ENCODE results near the gene CUTC.

Gene CUTC

DNA sequence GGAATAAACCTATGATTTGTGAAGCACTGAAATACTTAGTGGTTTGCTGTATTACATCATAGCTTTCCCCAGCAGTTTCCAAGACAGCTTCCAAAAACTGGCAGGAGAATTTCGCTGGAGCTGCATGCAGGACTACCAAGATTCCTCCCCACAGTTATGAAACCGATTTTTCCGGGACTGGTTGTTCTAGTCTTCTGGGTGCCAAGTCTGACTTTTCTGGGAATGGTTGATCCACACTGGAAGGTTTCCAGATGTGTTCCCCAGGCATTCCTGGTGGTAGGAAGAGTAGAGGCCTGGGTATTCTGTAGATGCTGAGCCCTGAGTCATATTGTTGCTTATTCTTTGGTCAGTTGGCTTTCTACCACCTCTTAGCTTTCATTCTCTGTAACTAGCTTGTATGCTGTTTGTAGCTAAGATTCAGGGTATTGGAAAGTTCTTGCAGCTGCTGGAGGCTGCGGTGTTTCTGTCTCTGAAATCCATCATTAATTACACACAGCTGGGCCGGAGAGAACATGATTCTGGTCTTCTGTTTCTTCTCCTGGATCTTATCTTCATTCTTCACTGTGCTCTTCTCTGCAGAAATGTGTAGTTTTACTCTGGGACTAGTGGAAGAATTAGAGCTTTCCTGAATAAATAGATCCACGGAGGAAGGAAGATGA is 56.7 kb downstream of the CUTC start:
- Histone ChIP-seq H3K36me3 (ENCODE audit: insufficient read depth) (no peaks in the 10 kb centered on the region), H3K4me1 (ENCODE audit: low read depth, poor library complexity, severe bottlenecking) (no peaks in the 10 kb centered on the region), H3K9ac (no peak overlapping the region), H3K79me2 (ENCODE audit: insufficient read depth, low read depth) (no peaks in the 10 kb centered on the region), H2AFZ (ENCODE audit: low read depth) (no peak overlapping the region), H3K4me3 (IDR thresholded peaks at IDR 0.05; ENCODE audit: insufficient read depth, low read depth, low read length) (no peak overlapping the region), H3K27ac (no peak overlapping the region), H3K27me3 (ENCODE audit: insufficient read depth, low read depth) (no peaks in the 10 kb centered on the region), H3K4me2 (no peak overlapping the region), H4K20me1 (ENCODE audit: insufficient read depth) (no peaks in the 10 kb centered on the region)
- TF ChIP-seq, protein P1, sequence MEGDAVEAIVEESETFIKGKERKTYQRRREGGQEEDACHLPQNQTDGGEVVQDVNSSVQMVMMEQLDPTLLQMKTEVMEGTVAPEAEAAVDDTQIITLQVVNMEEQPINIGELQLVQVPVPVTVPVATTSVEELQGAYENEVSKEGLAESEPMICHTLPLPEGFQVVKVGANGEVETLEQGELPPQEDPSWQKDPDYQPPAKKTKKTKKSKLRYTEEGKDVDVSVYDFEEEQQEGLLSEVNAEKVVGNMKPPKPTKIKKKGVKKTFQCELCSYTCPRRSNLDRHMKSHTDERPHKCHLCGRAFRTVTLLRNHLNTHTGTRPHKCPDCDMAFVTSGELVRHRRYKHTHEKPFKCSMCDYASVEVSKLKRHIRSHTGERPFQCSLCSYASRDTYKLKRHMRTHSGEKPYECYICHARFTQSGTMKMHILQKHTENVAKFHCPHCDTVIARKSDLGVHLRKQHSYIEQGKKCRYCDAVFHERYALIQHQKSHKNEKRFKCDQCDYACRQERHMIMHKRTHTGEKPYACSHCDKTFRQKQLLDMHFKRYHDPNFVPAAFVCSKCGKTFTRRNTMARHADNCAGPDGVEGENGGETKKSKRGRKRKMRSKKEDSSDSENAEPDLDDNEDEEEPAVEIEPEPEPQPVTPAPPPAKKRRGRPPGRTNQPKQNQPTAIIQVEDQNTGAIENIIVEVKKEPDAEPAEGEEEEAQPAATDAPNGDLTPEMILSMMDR (conservative IDR thresholded peaks at IDR 0.05; ENCODE audit: low read depth, low read length): no peak

DNA sequence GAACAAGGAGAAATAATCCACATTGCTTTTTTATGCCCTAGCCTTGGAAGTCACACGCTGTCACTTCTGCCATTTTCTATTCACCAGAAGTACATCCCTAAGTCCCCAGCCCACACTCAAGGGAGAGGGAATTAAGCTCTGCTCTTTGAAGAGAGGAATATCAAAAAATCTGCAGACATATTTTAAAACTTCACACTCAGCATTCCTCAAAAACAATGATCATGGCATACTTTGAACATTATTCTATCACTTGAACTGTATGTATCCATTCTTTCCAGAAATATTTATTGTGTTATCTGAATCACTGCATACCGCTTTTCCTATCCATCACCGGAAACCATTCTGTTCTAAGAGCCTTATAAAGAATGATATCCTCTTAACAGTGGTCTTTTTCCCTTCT is 59.8 kb downstream of the CUTC start:
- Histone ChIP-seq H3K9ac (no peak overlapping the region), H2AFZ (ENCODE audit: low read depth) (no peak overlapping the region), H3K4me3 (IDR thresholded peaks at IDR 0.05; ENCODE audit: insufficient read depth, low read depth, low read length) (no peak overlapping the region), H3K36me3 (ENCODE audit: insufficient read depth) (no peaks in the 10 kb centered on the region), H3K27me3 (ENCODE audit: insufficient read depth, low read depth) (no peaks in the 10 kb centered on the region), H3K27ac (no peak overlapping the region), H3K4me1 (ENCODE audit: low read depth, poor library complexity, severe bottlenecking) (no peaks in the 10 kb centered on the region), H3K79me2 (ENCODE audit: insufficient read depth, low read depth) (no peaks in the 10 kb centered on the region), H4K20me1 (ENCODE audit: insufficient read depth) (no peaks in the 10 kb centered on the region), H3K4me2 (no peak overlapping the region)
- TF ChIP-seq, protein P1 (conservative IDR thresholded peaks at IDR 0.05; ENCODE audit: low read depth, low read length): no peak

DNA sequence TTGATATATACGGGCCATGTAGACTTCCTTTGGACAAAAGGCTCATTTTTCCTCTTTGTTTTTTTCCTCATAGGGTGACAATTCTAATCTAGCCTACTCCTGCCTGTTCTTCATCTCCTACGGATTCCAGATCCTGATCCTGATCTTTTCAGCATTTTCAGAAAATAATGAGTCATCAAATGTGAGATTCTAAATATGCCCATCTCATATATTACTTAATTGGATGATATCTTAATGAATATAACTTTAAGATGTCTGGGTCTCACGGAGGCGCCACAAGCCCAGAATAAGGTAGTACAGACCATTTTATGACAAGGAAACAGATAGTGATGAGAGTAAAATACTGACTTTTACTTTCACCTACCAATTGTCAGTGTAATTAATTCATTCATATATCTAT is 61.8 kb downstream of the CUTC start:
- H2AFZ ChIP-seq (ENCODE audit: low read depth): no peak overlapping the region
- no peak overlapping the region for H3K4me2 ChIP-seq
- TF ChIP-seq, protein P1 (conservative IDR thresholded peaks at IDR 0.05; ENCODE audit: low read depth, low read length): no peak
- no peaks in the 10 kb centered on the region for H3K79me2 ChIP-seq (ENCODE audit: insufficient read depth, low read depth)
- no peak overlapping the region for H3K27ac ChIP-seq
- H3K36me3 ChIP-seq (ENCODE audit: insufficient read depth): no peaks in the 10 kb centered on the region
- H3K4me3 ChIP-seq (IDR thresholded peaks at IDR 0.05; ENCODE audit: insufficient read depth, low read depth, low read length): no peak overlapping the region
- no peak overlapping the region for H3K9ac ChIP-seq
- H3K4me1 ChIP-seq (ENCODE audit: low read depth, poor library complexity, severe bottlenecking): no peaks in the 10 kb centered on the region
- H4K20me1 ChIP-seq (ENCODE audit: insufficient read depth): no peaks in the 10 kb centered on the region
- H3K27me3 ChIP-seq (ENCODE audit: insufficient read depth, low read depth): no peaks in the 10 kb centered on the region

DNA sequence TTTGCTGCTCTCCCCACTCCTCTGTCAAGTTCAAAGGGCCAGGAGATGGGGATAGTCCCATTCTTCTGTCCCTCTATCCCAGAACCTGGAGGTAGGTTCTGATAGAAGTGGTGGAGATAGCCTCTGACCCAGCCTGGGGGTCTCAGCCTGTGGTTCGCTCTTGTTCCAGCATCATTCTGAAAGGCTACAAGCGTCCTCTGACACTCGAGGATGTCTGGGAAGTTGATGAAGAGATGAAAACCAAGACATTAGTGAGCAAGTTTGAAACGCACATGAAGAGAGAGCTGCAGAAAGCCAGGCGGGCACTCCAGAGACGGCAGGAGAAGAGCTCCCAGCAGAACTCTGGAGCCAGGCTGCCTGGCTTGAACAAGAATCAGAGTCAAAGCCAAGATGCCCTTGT is 64.9 kb downstream of the CUTC start:
- H3K27ac ChIP-seq: no peak overlapping the region
- H2AFZ ChIP-seq (ENCODE audit: low read depth): no peak overlapping the region
- TF ChIP-seq, protein P1 (conservative IDR thresholded peaks at IDR 0.05; ENCODE audit: low read depth, low read length): no peak
- H4K20me1 ChIP-seq (ENCODE audit: insufficient read depth): no peaks in the 10 kb centered on the region
- no peak overlapping the region for H3K4me3 ChIP-seq (IDR thresholded peaks at IDR 0.05; ENCODE audit: insufficient read depth, low read depth, low read length)
- H3K79me2 ChIP-seq (ENCODE audit: insufficient read depth, low read depth): no peaks in the 10 kb centered on the region
- no peak overlapping the region for H3K9ac ChIP-seq
- no peaks in the 10 kb centered on the region for H3K27me3 ChIP-seq (ENCODE audit: insufficient read depth, low read depth)
- H3K4me1 ChIP-seq (ENCODE audit: low read depth, poor library complexity, severe bottlenecking): no peaks in the 10 kb centered on the region
- no peak overlapping the region for H3K4me2 ChIP-seq
- H3K36me3 ChIP-seq (ENCODE audit: insufficient read depth): no peaks in the 10 kb centered on the region
